ENCODE data around the gene MAP3K21.

The MAP3K21 gene

GRCh38 chr1:233409540-233409939 lies 82.0 kb downstream of the MAP3K21 start:
- intact Hi-C loops (cut with DNase I): no loop called here
- DNase-seq: no peak

GRCh38 chr1:233410906-233411305 lies 83.4 kb downstream of the MAP3K21 start:
- intact Hi-C loops (cut with DNase I): no loop called here
- no peak for DNase-seq

GRCh38 chr1:233412812-233413211 lies 85.3 kb downstream of the MAP3K21 start:
- peak in 1 of 42 donors; percentile 38 for DNase-seq
- intact Hi-C loops (cut with DNase I): no loop called here

DNA sequence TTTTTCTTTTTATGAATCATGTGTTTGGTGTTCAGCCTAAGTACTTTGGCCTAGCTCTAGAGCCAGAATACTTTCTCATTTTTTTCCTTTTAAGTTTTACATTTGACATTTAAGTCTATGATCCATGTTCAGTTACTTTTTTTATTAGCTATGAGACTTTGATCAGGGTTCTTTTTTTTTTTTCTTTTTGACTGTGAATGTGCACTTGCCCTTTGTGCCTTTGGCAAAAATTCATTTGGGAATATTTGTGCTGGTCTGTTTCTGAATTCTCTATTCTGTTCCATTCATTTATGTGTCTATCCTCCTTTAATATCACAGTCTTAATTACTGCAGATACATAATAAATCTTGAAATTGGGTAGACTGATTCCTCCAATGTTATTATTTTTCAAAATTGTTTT lies 93.8 kb downstream of the MAP3K21 start:
- intact Hi-C loops (cut with DNase I): no loop called here
- DNase-seq: no peak

GRCh38 chr1:233424779-233425178 lies 97.3 kb downstream of the MAP3K21 start:
- intact Hi-C loops (cut with DNase I): no loop called here
- DNase-seq: no peak

- no peak for DNase-seq
Observed at GRCh38 chr1:233427907-233428306, 100.4 kb downstream of the MAP3K21 start.

DNA sequence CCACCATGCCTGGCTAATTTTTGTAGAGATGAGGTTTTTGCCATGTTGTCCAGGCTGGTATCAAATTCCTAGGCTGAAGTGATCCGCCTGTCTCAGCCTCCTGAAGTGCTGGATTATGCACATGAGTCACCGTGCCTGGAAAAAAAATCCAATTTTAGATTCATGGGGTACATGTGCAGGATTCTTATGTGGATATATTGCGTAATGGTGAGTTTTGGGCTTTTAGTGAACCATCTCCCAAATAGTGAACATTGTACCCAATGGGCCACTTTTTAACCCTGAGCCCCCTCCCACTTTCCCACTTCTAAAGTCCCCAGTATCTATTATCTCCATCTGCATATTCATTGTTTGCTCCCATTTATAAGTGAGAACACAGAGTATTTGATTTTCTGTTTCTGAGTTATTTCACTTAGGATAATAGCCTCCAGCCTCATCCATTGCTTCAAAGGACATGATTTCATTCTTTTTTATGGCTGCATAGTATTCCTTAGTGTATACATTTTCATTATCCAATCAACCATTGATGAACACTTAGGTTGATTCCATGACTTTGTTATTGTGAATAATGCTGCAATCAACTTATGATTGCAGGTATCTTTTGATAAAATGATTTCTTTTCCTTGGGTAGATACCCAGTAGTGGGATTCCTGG lies 104.4 kb downstream of the MAP3K21 start:
- intact Hi-C loops (cut with DNase I): no loop called here
- DNase-seq: no peak

More at GRCh38 chr1:233427907-233428306, 100.4 kb downstream of the MAP3K21 start:
- intact Hi-C loops (cut with DNase I): no loop called here

- no peak for DNase-seq
- intact Hi-C loops (cut with DNase I): no loop called here
Observed at GRCh38 chr1:233432916-233433315, 105.4 kb downstream of the MAP3K21 start.

GRCh38 chr1:233433436-233434210 lies 106.1 kb downstream of the MAP3K21 start:
- DNase-seq: no peak
- intact Hi-C loops (cut with DNase I): no loop called here

All from head of caudate nucleus (tissue), 42 donors.